AG10803 (cell line): ENCODE measurements around the gene BLOC1S1.
"Not testable (repeated sequence)": the region's sequence is repeated elsewhere in the genome, so short reads cannot be mapped to it uniquely, and the experiment has no call there.

Experiments used
- DNase-seq: peaks from one replicate; pipeline ENCODE4 v3.0.0; 2010; ENCODE audit warnings: low read depth
- H3K4me3 ChIP-seq: 2 replicates; pipeline ENCODE4 v1.5.1; 2011; ENCODE audit warnings: mild to moderate bottlenecking, low read length, control low read depth
- TF ChIP-seq, protein P1 (sequence below): conservative IDR thresholded peaks from 2 replicates; pipeline ENCODE4 v1.5.1; 2011; ENCODE audit warnings: mild to moderate bottlenecking, low read length, control low read depth, inconsistent platforms

The BLOC1S1 gene

DNA sequence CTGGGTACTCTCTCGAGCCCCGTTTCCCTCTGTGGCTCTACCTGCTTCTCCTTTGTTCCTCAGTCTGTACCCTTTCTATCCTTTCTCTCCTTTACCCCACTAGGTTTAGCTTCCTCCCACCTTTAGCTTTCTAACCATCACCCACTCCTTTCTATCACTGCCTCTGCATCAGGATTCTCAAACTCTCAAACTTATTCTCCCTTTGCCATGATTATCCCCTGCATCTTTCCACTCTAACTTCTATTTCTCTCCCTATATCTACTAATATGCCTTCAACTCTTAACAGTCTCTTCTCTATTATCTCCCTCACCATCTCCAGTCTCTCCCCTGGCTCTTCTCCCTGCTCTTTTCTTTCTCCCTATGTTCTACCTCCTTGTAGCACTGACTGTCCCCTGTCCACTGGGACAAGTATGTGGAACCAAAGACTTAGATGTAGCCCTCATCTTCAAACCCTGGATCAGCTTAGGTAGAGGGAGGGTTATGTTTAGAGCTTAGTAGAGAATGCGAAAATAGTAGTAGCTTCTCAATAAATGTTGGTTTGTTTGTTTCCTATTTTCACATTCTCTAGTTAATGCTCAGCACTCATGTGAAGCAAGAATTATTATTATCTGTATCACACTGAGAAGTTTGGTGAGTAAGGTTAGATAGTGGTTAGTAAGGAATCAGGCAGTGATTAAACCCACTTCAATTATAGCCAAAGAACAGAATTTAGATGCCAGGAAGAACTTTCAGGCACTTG, 30.5 kb downstream of the BLOC1S1 start:
- no peak overlapping the region for H3K4me3 ChIP-seq
- TF ChIP-seq, protein P1, sequence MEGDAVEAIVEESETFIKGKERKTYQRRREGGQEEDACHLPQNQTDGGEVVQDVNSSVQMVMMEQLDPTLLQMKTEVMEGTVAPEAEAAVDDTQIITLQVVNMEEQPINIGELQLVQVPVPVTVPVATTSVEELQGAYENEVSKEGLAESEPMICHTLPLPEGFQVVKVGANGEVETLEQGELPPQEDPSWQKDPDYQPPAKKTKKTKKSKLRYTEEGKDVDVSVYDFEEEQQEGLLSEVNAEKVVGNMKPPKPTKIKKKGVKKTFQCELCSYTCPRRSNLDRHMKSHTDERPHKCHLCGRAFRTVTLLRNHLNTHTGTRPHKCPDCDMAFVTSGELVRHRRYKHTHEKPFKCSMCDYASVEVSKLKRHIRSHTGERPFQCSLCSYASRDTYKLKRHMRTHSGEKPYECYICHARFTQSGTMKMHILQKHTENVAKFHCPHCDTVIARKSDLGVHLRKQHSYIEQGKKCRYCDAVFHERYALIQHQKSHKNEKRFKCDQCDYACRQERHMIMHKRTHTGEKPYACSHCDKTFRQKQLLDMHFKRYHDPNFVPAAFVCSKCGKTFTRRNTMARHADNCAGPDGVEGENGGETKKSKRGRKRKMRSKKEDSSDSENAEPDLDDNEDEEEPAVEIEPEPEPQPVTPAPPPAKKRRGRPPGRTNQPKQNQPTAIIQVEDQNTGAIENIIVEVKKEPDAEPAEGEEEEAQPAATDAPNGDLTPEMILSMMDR: no peak
- DNase-seq: no peak

DNA sequence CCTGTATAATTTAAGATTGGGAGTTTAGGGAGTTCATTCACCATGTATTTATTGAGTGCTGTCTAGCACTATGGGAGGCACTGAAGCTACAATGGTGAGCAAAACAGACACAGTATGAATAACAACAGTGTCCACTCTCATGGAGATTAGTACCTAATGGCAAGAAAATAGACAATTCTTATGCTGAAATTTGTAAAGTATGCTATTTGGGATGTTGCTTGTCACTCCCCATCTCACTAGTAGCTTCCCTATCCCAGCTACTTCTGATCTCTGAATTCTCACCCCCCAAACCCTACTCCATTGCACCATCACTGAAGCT, 31.0 kb downstream of the BLOC1S1 start:
- H3K4me3 ChIP-seq: no peak overlapping the region
- TF ChIP-seq, protein P1: no peak
- no peak for DNase-seq

DNA sequence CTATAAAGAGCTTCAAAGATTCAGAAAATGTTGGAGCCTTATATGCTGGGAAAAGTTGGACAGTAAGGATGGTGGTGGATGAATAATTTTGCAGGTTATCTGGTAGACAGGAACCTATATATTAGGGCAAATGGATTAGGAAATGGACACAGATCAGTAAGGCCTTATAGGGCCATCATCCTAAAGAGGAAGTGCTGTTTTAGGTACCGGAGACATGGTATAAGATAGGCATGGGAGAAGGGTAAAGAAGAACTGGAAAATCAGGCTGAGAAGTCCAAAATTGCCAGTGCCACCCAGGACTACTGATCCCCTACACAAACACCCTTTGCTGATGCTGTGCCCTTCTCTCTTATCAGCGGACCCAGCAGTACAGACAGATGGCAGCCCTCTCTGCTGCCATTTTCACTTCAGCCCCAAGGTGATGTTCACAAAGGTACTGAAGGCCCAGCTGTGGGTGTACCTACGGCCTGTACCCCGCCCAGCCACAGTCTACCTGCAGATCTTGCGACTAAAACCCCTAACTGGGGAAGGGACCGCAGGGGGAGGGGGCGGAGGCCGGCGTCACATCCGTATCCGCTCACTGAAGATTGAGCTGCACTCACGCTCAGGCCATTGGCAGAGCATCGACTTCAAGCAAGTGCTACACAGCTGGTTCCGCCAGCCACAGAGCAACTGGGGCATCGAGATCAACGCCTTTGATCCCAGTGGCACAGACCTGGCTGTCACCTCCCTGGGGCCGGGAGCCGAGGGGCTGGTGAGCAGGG, 32.6 kb downstream of the BLOC1S1 start:
- no peak for DNase-seq
- TF ChIP-seq, protein P1: no peak
- no peak overlapping the region for H3K4me3 ChIP-seq

DNA sequence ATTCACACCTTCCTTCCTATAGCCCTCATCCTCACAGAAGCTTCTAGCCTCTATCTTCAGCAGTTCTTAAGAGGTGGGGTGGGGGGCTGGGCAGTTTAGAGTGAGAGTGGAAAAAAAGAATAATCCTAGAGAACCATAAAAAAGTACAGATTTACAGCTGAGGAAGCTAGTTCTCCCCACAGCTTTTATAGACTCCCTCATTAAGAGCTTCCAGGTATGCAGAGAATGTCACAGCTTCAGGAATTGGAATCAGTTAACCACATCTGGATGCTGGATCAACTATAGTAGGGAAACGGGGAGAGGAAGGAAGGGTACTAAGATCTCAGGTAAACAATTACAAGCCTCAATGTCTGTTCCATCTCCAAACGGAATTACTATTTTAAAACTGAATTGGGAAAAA, 39.4 kb downstream of the BLOC1S1 start:
- TF ChIP-seq, protein P1: no peak
- peak; percentile 29 for DNase-seq

DNA sequence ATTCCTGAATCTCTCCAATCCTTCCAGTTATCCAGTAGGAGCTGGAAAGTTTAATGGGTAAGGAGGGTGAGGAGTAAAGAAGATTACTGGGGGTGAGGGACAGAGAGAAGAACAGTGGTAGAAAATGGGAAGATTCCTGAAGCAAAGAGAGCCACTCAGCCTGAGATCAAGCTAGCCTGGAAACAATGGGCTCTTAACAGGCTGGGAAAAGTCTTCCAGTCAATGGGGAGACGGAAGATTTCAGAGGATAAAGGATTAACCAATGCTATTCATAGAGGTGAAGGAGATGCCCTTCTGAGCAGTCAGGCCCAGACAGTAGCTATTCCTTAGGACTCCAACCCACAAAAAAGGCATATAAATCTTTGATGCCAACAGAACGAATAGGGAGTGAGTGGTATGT, 41.9 kb downstream of the BLOC1S1 start:
- TF ChIP-seq, protein P1: no peak
- no peak overlapping the region for H3K4me3 ChIP-seq
- no peak for DNase-seq

More for the DNA sequence above, 39.4 kb downstream of the BLOC1S1 start:
- H3K4me3 ChIP-seq: no peak overlapping the region

DNA sequence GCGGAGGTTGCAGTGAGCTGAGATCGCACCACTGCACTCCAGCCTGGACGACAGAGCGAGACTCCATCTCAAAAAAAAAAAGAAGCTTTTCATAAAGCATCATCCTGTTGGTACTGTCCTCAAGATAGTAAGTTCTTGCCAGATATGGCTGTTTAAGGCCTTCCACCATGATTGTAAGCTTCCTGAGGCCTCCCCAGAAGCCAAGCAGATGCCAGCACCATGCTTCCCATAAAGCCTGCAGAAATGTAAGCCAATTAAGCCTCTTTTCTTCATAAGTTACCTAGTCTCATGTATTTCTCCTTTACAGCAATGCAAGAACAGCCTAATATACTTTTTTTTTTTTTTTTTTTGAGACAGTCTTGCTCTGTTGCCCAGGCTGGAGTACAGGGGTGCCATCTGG, 42.7 kb downstream of the BLOC1S1 start:
- DNase-seq: not testable (repeated sequence)

DNA sequence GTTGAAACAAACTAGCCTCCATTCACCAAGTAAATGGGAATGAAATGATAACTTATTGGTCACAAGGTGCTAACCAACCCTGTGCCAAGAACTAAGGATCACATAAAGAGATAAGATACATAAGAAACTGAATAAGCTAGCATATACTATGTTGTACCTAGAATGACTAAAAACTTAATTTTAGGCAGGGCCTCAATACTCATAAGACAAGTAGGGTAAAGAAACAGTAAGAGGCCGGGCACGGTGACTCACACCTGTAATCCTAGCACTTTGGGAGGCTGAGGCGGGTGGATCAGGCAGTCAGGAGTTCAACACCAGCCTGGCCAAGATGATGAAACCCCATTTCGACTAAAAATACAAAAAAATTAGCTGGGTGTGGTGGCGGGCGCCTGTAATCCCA, 44.8 kb downstream of the BLOC1S1 start:
- no peak for DNase-seq
- TF ChIP-seq, protein P1: no peak
- H3K4me3 ChIP-seq: no peak overlapping the region

More for the DNA sequence above, 42.7 kb downstream of the BLOC1S1 start:
- H3K4me3 ChIP-seq: not testable (repeated sequence)
